MM.1S (cell line): ENCODE data around the gene PLEKHS1.

Source experiments
- DNase-seq: peaks from one replicate; pipeline ENCODE4 v3.0.0-alpha.2; 2015
- H2AFZ ChIP-seq: fragments of 300-600 bp; sonication (generic); 2 replicates; pipeline ENCODE4 v1.6.0; 2016; ENCODE audit warnings: antibody characterized with exemption, low read length
- H3F3A ChIP-seq: fragments of 300-600 bp; sonication (generic); 2 replicates; pipeline ENCODE4 v1.6.1; 2016; ENCODE audit warnings: mild to moderate bottlenecking, antibody characterized with exemption, low read length, moderate library complexity, mixed read lengths; ENCODE audit not compliant: insufficient read depth
- H3K27ac ChIP-seq: fragments of 300-600 bp; sonication (generic); 2 replicates; pipeline ENCODE4 v1.5.1; 2016; ENCODE audit warnings: mild to moderate bottlenecking, low read length
- H3K27me3 ChIP-seq: fragments of 300-600 bp; sonication (generic); replicated peaks from 2 replicates; pipeline ENCODE4 v1.6.0; 2016; ENCODE audit warnings: low read length; ENCODE audit not compliant: insufficient read depth
- H3K36me3 ChIP-seq: fragments of 300-600 bp; sonication (generic); replicated peaks from 2 replicates; pipeline ENCODE4 v1.6.1; 2016; ENCODE audit warnings: mild to moderate bottlenecking, low read length, mixed read lengths; ENCODE audit not compliant: insufficient read depth
- H3K4me1 ChIP-seq: fragments of 300-600 bp; sonication (generic); 2 replicates; pipeline ENCODE4 v1.6.1; 2016; ENCODE audit warnings: low read length, mixed read lengths
- H3K4me2 ChIP-seq: fragments of 300-600 bp; sonication (generic); 2 replicates; pipeline ENCODE4 v1.6.0; 2016; ENCODE audit warnings: low read depth, low read length
- H3K4me3 ChIP-seq: fragments of 300-600 bp; sonication (generic); 2 replicates; pipeline ENCODE4 v1.5.1; 2016; ENCODE audit warnings: low read length, mixed read lengths
- H3K79me2 ChIP-seq: fragments of 300-600 bp; sonication (generic); 2 replicates; pipeline ENCODE4 v1.6.1; 2016; ENCODE audit warnings: mixed run types, low read length, mixed read lengths
- H3K9ac ChIP-seq: fragments of 300-600 bp; sonication (generic); 2 replicates; pipeline ENCODE4 v1.6.1; 2016; ENCODE audit warnings: low read length, mixed read lengths
- H3K9me2 ChIP-seq: fragments of 300-600 bp; sonication (generic); replicated peaks from 2 replicates; pipeline ENCODE4 v1.6.1; 2016; ENCODE audit warnings: mild to moderate bottlenecking, low read length, mixed read lengths; ENCODE audit not compliant: insufficient read depth
- H3K9me3 ChIP-seq: fragments of 300-600 bp; sonication (generic); replicated peaks from 2 replicates; pipeline ENCODE4 v1.6.1; 2016; ENCODE audit warnings: mild to moderate bottlenecking, low read length, mixed read lengths; ENCODE audit not compliant: insufficient read depth
- H4K20me1 ChIP-seq: fragments of 300-600 bp; sonication (generic); 2 replicates; pipeline ENCODE4 v1.6.1; 2016; ENCODE audit warnings: mild to moderate bottlenecking, low read length, moderate library complexity, mixed read lengths; ENCODE audit not compliant: insufficient read depth
- EZH2 ChIP-seq: fragments of 300-600 bp; sonication (generic); optimal IDR thresholded peaks from 2 replicates; pipeline ENCODE3; 2017; ENCODE audit warnings: low read depth, mild to moderate bottlenecking, antibody characterized with exemption, low read length, mixed read lengths
- EZH2phosphoT487 ChIP-seq: fragments of 300-600 bp; sonication (generic); IDR thresholded peaks from 2 replicates; pipeline ENCODE4 v1.6.1; 2018; ENCODE audit warnings: antibody characterized with exemption, low read length
- TF ChIP-seq, protein P1 (sequence below): fragments of 300-600 bp; sonication (generic); IDR thresholded peaks from 2 replicates; pipeline ENCODE4 v1.5.1; 2016; ENCODE audit warnings: antibody characterized with exemption, low read length, mixed read lengths

Gene PLEKHS1

DNA sequence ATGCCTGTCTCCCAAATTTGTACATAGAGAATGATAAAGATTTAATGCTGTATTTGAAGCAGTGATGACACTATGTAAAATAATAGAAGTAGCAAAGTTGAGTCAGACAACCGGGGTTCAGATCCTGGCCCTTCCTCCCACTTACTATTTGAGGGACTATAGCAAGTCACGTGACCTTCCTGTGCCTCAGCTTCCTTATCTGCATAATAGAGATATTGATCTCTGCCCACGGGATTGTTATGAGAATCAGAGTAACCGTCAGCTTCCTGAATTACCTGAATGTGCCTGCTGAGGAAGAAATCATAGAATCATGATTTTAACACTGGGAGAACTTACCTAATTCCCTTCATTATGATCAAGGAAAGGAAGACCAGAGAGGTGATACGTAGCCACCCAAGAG is 44.9 kb upstream of the PLEKHS1 start:
- Histone ChIP-seq H3K9me3 (no peaks in the 10 kb centered on the region), H3K79me2 (peaks cover 50% of the 10 kb centered on the region), H3K36me3 (no peaks in the 10 kb centered on the region), H3K9ac (no peak overlapping the region), H4K20me1 (no peaks in the 10 kb centered on the region; the same call in 1 of the 2 replicates), H3K27ac (no peak overlapping the region), H3K4me1 (no peaks in the 10 kb centered on the region), H3F3A (no peaks in the 10 kb centered on the region), H3K4me2 (no peak overlapping the region), H3K4me3 (no peak overlapping the region), H2AFZ (no peak overlapping the region), H3K9me2 (no peaks in the 10 kb centered on the region), H3K27me3 (no peaks in the 10 kb centered on the region)
- no peak for TF ChIP-seq EZH2
- TF ChIP-seq, protein P1, sequence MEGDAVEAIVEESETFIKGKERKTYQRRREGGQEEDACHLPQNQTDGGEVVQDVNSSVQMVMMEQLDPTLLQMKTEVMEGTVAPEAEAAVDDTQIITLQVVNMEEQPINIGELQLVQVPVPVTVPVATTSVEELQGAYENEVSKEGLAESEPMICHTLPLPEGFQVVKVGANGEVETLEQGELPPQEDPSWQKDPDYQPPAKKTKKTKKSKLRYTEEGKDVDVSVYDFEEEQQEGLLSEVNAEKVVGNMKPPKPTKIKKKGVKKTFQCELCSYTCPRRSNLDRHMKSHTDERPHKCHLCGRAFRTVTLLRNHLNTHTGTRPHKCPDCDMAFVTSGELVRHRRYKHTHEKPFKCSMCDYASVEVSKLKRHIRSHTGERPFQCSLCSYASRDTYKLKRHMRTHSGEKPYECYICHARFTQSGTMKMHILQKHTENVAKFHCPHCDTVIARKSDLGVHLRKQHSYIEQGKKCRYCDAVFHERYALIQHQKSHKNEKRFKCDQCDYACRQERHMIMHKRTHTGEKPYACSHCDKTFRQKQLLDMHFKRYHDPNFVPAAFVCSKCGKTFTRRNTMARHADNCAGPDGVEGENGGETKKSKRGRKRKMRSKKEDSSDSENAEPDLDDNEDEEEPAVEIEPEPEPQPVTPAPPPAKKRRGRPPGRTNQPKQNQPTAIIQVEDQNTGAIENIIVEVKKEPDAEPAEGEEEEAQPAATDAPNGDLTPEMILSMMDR, result no peak
- TF ChIP-seq EZH2phosphoT487, result no peak
- no peak for DNase-seq

DNA sequence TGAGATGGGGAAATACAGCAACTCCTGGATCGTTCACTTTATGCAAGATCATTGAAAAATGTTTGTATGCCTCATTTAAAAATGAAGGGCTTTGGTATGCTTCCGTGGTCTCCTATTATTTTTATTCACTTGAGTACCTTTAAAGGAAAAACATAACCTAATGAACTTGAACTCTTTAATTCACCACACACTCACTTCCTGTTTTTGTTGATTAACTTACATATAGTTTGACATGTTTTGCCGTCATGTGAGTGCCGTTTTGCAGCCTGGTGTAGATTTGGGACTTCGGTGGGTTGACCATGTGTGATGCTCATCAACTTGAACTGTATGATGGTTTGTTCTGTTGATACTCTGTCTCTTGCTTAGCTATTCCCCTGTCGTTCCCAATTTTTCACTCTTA is 42.8 kb upstream of the PLEKHS1 start:
- H3K27ac ChIP-seq, result no peak overlapping the region
- no peak overlapping the region for H3K4me3 ChIP-seq
- no peaks in the 10 kb centered on the region for H3K9me3 ChIP-seq
- no peak overlapping the region for H3K9ac ChIP-seq
- no peaks in the 10 kb centered on the region for H3K27me3 ChIP-seq
- no peak for TF ChIP-seq EZH2
- no peak for TF ChIP-seq EZH2phosphoT487
- TF ChIP-seq, protein P1, result no peak
- H3K9me2 ChIP-seq, result no peaks in the 10 kb centered on the region
- H4K20me1 ChIP-seq, result no peaks in the 10 kb centered on the region; the same call in 1 of the 2 replicates
- H3K4me2 ChIP-seq, result no peak overlapping the region
- no peak overlapping the region for H2AFZ ChIP-seq
- no peak for DNase-seq
- no peaks in the 10 kb centered on the region for H3K4me1 ChIP-seq
- peaks cover 55% of the 10 kb centered on the region for H3K79me2 ChIP-seq
- H3K36me3 ChIP-seq, result no peaks in the 10 kb centered on the region
- H3F3A ChIP-seq, result no peaks in the 10 kb centered on the region

DNA sequence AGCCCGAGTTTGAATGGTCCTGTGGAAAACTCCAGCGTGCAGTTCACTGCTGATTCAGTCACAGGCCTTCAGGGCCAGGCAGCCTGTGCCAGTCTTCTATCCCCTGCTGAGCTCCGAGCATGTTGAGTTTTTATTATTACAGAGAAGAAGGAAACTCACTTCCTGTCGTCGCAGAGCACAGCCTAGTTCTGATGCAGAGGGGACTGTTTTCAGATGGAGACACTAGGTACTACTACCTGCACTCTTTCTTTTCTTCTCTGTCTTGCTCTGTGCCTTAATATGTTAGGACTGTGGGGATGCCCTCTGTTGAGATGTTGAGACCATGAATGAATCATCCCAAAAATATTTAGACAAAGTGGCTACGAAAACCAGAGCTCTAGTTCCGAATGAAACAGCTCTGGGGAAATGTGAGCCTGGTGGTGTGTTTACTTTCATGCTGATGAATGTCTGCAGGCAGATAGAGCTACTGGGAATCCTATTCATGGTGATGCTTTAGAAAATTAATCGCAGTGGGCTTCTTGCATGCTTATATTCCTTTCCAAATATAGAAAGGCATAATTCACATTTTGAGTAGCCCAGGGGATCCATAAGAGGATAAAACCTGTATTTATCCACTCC is 42.2 kb upstream of the PLEKHS1 start:
- no peaks in the 10 kb centered on the region for H3K4me1 ChIP-seq
- H3K9me3 ChIP-seq, result no peaks in the 10 kb centered on the region
- no peak overlapping the region for H2AFZ ChIP-seq
- peaks cover 61% of the 10 kb centered on the region for H3K79me2 ChIP-seq
- no peak overlapping the region for H3K9ac ChIP-seq
- H3K4me3 ChIP-seq, result no peak overlapping the region
- DNase-seq, result no peak
- no peak overlapping the region for H3K27ac ChIP-seq
- H3K9me2 ChIP-seq, result no peaks in the 10 kb centered on the region
- H4K20me1 ChIP-seq, result no peaks in the 10 kb centered on the region; the same call in 1 of the 2 replicates
- H3K27me3 ChIP-seq, result no peaks in the 10 kb centered on the region
- H3F3A ChIP-seq, result no peaks in the 10 kb centered on the region
- no peaks in the 10 kb centered on the region for H3K36me3 ChIP-seq
- no peak overlapping the region for H3K4me2 ChIP-seq
- TF ChIP-seq EZH2phosphoT487 (no peak), EZH2 (no peak)
- TF ChIP-seq, protein P1, result no peak
